Suprapubic skin (tissue), 3 donors: ENCODE data around the gene DPYSL3.

Source experiments
- CTCF ChIP-seq, 2 donors: fragments of 200-600 bp in 1 of 2; fragments of 450-650 bp in 1 of 2; sonication (generic) in 1 of 2; IDR thresholded peaks; one replicate each; pipeline ENCODE4 v1.5.1; 2016 to 2019; ENCODE audit warnings: antibody characterized with exemption in 2 of 2, mild to moderate bottlenecking in 1 of 2, moderate library complexity in 1 of 2
- EP300 ChIP-seq: sonication (generic); formaldehyde crosslinking; IDR thresholded peaks from one replicate; pipeline ENCODE4 v1.6.1; 2017; ENCODE audit warnings: antibody characterized with exemption
- POLR2A ChIP-seq, 2 donors: fragments of 450-650 bp; IDR thresholded peaks; one replicate each; pipeline ENCODE4 v1.6.1; 2017; ENCODE audit warnings: antibody characterized with exemption in 2 of 2, mild to moderate bottlenecking in 2 of 2, moderate library complexity in 2 of 2

GRCh38 chr5:147382776-147383175 lies 127.1 kb downstream of the DPYSL3 start:
- TF ChIP-seq CTCF (IDR thresholded peaks at IDR 0.05) (no peak), EP300 (no peak), POLR2A (IDR thresholded peaks at IDR 0.05) (no peak)
